Adrenal gland (tissue), 19 donors: ENCODE measurements around the gene SPATA9. TPM values are rescaled to one million over a fixed set of nuclear protein-coding genes. Genes with fewer than 3 reads are reported as not detected.

Experiments
- DNase-seq, 7 donors: peaks; one replicate each; pipeline ENCODE4 v3.0.0-alpha.2; 2019 to 2020
- H3K27ac ChIP-seq, 5 donors: fragments of 200-600 bp; sonication (generic) in 4 of 5; 1 replicate in 3 of 5; 2 replicates in 2 of 5; pipeline versions ENCODE4 v1.5.1 to v1.8.0; 2016 to 2020; ENCODE audit warnings: mild to moderate bottlenecking in 1 of 5
- H3K27me3 ChIP-seq: fragments of 200-600 bp; 2 replicates; pipeline ENCODE4 v1.8.0; 2021
- H3K36me3 ChIP-seq, 2 donors: fragments of 200-600 bp; replicated peaks in 1 of 2; 1 replicate in 1 of 2; 2 replicates in 1 of 2; pipeline versions ENCODE4 v1.5.1 to v1.8.0; 2018 to 2022
- H3K4me1 ChIP-seq, 2 donors: fragments of 200-600 bp; replicated peaks in 1 of 2; 1 replicate in 1 of 2; 2 replicates in 1 of 2; pipeline versions ENCODE4 v1.5.1 to v1.8.0; 2018 to 2021
- H3K4me3 ChIP-seq, 4 donors: fragments of 200-600 bp; sonication (generic) in 3 of 4; one replicate each; pipeline ENCODE4 v1.5.1; 2016 to 2018
- H3K9me3 ChIP-seq, 3 donors: fragments of 200-600 bp; sonication (generic) in 1 of 3; replicated peaks in 1 of 3; 1 replicate in 2 of 3; 2 replicates in 1 of 3; pipeline versions ENCODE4 v1.5.1 to v1.8.0; 2016 to 2021
- CTCF ChIP-seq, 6 experiments: fragments of 450-650 bp in 4 of 6; fragments of 200-600 bp in 2 of 6; sonication (generic) in 1 of 6; IDR thresholded peaks; 1 replicate in 5 of 6; 2 replicates in 1 of 6; pipeline versions ENCODE4 v1.5.1 to v1.8.0; 2016 to 2021; ENCODE audit warnings: antibody characterized with exemption in 6 of 6, mild to moderate bottlenecking in 2 of 6, moderate library complexity in 1 of 6
- POLR2A ChIP-seq, 2 donors: fragments of 450-650 bp; IDR thresholded peaks; one replicate each; pipeline ENCODE4 v1.6.1; 2017; ENCODE audit warnings: antibody characterized with exemption in 2 of 2, mild to moderate bottlenecking in 2 of 2, moderate library complexity in 1 of 2
- WGBS, 4 donors: extraction: QIAGEN DNeasy Blood & Tissue Kit in 2 of 4; methylation state at CpG; one replicate each; pipeline versions ENCODE4 v1.1.5 to v1.1.7; 2013 to 2017; 5-methylcytosine and 5-hydroxymethylcytosine counted together
- intact Hi-C, 2 donors: fragments of 100-400 bp; cut with DNase I; formaldehyde crosslinking; loops; one replicate each; pipeline versions ENCODE4 v1.14.1 to v1.15.0; 2022 to 2023
- long read RNA-seq, 10 donors: library from polyadenylated mRNA in 3 of 10; unstranded in 2 of 10; stranded (forward) in 1 of 10; transcript quantifications; one replicate each; pipeline ENCODE4 v2.0.0 and lab custom pipeline, GENCODE V29; 2021 to 2026
- polyA plus RNA-seq, 3 donors: library from polyadenylated mRNA; stranded (reverse); fragments of 200-250 nt in 2 of 3; fragments of 350-450 nt in 1 of 3; fragmentation: Illumina TruSeq in 1 of 3; extraction: RNeasy Lipid Tissue Mini Kit (QIAGEN cat#74804) in 1 of 3; gene quantifications; one replicate each; pipeline ENCODE4 v1.2.3, GENCODE V29; 2013 to 2014
- total RNA-seq, 9 donors: library from RNA; depleted of rRNA in 4 of 9; stranded (reverse); fragments of >200 nt in 4 of 9; fragments of 120-200 nt in 1 of 9; fragmentation: NEBNext Ultra II Directional in 1 of 9; extraction: Animal tissue kit (Norgen Biotek cat#: 25700) in 1 of 9; gene quantifications; one replicate each; pipeline versions ENCODE4 v1.1.0 to v1.2.4, GENCODE V29; 2013 to 2023
- donor health status: healthy with polysubstance abuse.
- donor health status: Bipolar disorder and iron deficiency.
- donor health status: DM: yes; HTN: yes; CAD: no.
- donor health status: DM: no; HTN: no; CAD: no.
- donor health status: DM: no; HTN: no; CAD: no.
- donor health status: DM: yes; HTN: yes; CAD: no.

Gene SPATA9, protein sequence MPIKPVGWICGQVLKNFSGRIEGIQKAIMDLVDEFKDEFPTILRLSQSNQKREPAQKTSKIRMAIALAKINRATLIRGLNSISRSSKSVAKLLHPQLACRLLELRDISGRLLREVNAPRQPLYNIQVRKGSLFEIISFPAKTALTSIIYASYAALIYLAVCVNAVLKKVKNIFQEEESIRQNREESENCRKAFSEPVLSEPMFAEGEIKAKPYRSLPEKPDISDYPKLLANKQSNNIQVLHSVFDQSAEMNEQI
- total RNA-seq = 1 to 10 TPM in 2 of 9 donors, under 1 TPM in 3, not detected in 4; 0.36 to 1.8 (median 0.63) TPM
- polyA plus RNA-seq = 1 to 10 TPM in 1 of 3 donors, under 1 TPM in 1, not detected in 1; 0.26 to 2.7 TPM
- long read RNA-seq, donor 1 = 0 reads
- long read RNA-seq, donor 2, partial matches to known transcripts = 192 of 203 reads
- long read RNA-seq, donor 2, other reads (novel, unspliced or antisense) = 11 of 203 reads
- long read RNA-seq, donor 3 = 0 reads
- long read RNA-seq, donor 4 = 0 reads
- long read RNA-seq, donor 5, partial matches to known transcripts = 0 of 3 reads
- long read RNA-seq, donor 5, other reads (novel, unspliced or antisense) = 3 of 3 reads
- long read RNA-seq, donor 6 = 0 reads
- long read RNA-seq, donor 7 = 0 reads
- long read RNA-seq, donor 8 = 0 reads
- long read RNA-seq, donor 9 = 0 reads
- long read RNA-seq, donor 10 = 0 reads

DNA sequence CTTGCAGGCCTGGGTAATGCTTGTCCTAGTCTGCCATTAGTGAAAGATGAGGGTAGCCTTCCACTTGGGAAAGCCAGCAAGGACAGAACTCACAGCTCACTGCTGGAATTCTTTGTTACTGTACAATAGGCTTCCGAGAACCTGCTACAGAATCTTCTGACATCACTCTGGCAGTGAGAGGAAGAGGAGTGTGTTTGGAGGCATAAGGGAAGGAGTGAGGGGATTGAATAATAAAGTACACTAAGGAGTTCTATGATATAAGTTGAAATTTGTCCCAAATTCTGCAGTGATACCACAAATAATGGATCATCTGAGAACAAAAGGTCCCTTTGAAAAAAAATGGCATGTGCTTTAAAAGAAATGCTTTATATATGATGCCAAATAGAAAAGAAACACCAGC, at the start of gene SPATA9:
Gene SPATA9, minus strand, starts transcription at position 101 of the 400 bp plus-strand sequence. CDS start 137 bp downstream, outside the sequence.
- intact Hi-C loops = no loop called here
- H3K36me3 ChIP-seq = no peaks in the 10 kb centered on the region
- 79 to 96% (median 92%) methylated on average over 1 of the region's 1 CpG for WGBS, 4 donors
- H3K27me3 ChIP-seq = no peaks in the 10 kb centered on the region
- no peaks in the 10 kb centered on the region for H3K4me1 ChIP-seq
- TF ChIP-seq POLR2A (IDR thresholded peaks at IDR 0.05) (no peak), CTCF (IDR thresholded peaks at IDR 0.05) (no peak)
- H3K27ac ChIP-seq = no peak within 1 kb of the TSS
- no peak for DNase-seq
- no peak within 1 kb of the TSS for H3K4me3 ChIP-seq
- H3K9me3 ChIP-seq = no peaks in the 10 kb centered on the region

DNA sequence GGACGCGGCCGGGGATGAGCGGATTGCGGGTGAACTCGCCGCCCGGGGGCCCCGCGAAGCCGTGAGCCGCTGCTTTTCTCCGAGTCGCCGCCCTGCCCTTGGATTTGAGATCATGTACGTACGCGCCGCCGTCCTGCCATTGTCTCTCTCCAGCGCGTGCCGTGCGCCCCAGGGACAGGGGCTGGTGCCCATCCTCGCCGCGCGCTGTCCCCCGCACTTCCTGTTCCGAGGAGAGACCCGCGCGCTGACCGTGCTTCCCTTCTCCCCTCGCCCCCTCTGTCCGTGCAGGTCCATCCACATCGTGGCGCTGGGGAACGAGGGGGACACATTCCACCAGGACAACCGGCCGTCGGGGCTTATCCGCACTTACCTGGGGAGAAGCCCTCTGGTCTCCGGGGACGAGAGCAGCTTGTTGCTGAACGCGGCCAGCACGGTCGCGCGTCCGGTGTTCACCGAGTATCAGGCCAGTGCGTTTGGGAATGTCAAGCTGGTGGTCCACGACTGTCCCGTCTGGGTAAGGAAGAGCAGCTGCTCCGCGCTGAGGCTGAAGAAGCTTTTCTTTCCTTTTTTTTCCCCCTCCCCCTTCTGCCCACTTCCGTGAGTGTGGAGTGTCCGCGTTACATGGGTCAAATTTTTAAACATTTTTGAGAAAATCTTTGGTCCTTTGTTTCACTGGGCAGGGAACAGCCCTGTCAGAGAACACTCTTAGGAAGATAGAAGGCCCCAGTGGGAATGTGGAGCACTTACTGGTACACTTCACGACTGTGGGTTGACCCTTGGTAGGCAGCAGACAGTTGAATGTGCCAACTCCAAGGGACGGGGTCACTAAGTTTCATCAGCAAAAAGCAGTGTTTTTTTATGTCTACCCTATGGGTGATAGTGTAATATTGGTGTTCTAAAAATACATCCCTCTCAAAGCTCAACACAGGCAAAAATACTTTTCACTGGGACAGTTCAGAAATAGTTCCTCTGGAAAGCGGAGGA, 49.1 kb upstream of the SPATA9 start:
- DNase-seq = peak; percentile 44 to 72 (median 64)
- TF ChIP-seq CTCF (IDR thresholded peaks at IDR 0.05) (no peak), POLR2A (IDR thresholded peaks at IDR 0.05) (peak in 1 of 2 donors; percentile 32)
- Histone ChIP-seq H3K27ac (peak overlapping the region; percentile 77 to 98 (median 98)), H3K9me3 (no peaks in the 10 kb centered on the region), H3K36me3 (no peaks in the 10 kb centered on the region), H3K4me3 (peak overlapping the region; percentile 3 to 91 (median 82)), H3K27me3 (no peaks in the 10 kb centered on the region), H3K4me1 (peaks cover 59 to 76% of the 10 kb centered on the region in 2 donors)
- 1 to 5% (median 2%) methylated on average over 11 to 64 of the region's 64 CpGs for WGBS, 4 donors
- intact Hi-C loops = loop anchor here in 1 of 2 donors (5.0 kb wide), 1 partner anchor 70 kb away; no protein-coding TSS in a partner anchor

- 0 to 4% (median 0%) methylated on average over 8 to 78 of the region's 78 CpGs for WGBS, 4 donors
- Histone ChIP-seq H3K27me3 (no peaks in the 10 kb centered on the region), H3K4me1 (peaks cover 59 to 76% of the 10 kb centered on the region in 2 donors), H3K4me3 (peak within 1 kb of the TSS; percentile 3 to 91 (median 82)), H3K27ac (peak within 1 kb of the TSS; percentile 77 to 98 (median 98)), H3K9me3 (no peaks in the 10 kb centered on the region), H3K36me3 (no peaks in the 10 kb centered on the region)
- intact Hi-C loops = loop anchor here in 1 of 2 donors (5.0 kb wide), 1 partner anchor 69 kb away; no protein-coding TSS in a partner anchor
- TF ChIP-seq CTCF (IDR thresholded peaks at IDR 0.05) (peak in 2 of 6 experiments; percentile 2 to 5), POLR2A (IDR thresholded peaks at IDR 0.05) (peak; percentile 78 to 96)
- peak; percentile 96 to 98 (median 97) for DNase-seq
Observed at GRCh38 chr5:95730730-95731570, 48.2 kb upstream of the SPATA9 start, which contains the start of gene RHOBTB3. Gene RHOBTB3 (plus strand): TSS chr5:95731336. CDS start chr5:95731683, 347 bp downstream.
